Ishikawa (cell line): Measurements from ENCODE around the gene EP400.

Source experiments
- CEBPB ChIP-seq: IDR thresholded peaks from 2 replicates; pipeline ENCODE4 v1.6.1; 2012
- CREB1 ChIP-seq: IDR thresholded peaks from 2 replicates; pipeline ENCODE4 v1.6.1; 2012; ENCODE audit warnings: low read depth
- EGR1 ChIP-seq: IDR thresholded peaks from 2 replicates; pipeline ENCODE4 v1.6.1; 2012
- EP300 ChIP-seq: IDR thresholded peaks from 2 replicates; pipeline ENCODE4 v1.6.1; 2012; ENCODE audit warnings: borderline replicate concordance
- FOXM1 ChIP-seq: IDR thresholded peaks from 2 replicates; pipeline ENCODE4 v1.6.1; 2012; ENCODE audit warnings: low read depth, borderline replicate concordance
- MAX ChIP-seq: IDR thresholded peaks from 2 replicates; pipeline ENCODE4 v1.6.1; 2012
- NFIC ChIP-seq: IDR thresholded peaks from 2 replicates; pipeline ENCODE4 v1.6.1; 2012
- RAD21 ChIP-seq: IDR thresholded peaks from 2 replicates; pipeline ENCODE4 v1.6.1; 2012; ENCODE audit warnings: low read depth
- REST ChIP-seq: IDR thresholded peaks from 2 replicates; pipeline ENCODE4 v1.6.1; 2012; ENCODE audit warnings: low read depth, mild to moderate bottlenecking
- TAF1 ChIP-seq: IDR thresholded peaks from 2 replicates; pipeline ENCODE4 v1.6.1; 2012; ENCODE audit warnings: low read depth, mild to moderate bottlenecking
- TCF12 ChIP-seq: IDR thresholded peaks from 2 replicates; pipeline ENCODE4 v1.6.1; 2012; ENCODE audit warnings: low read depth
- TEAD4 ChIP-seq: IDR thresholded peaks from 2 replicates; pipeline ENCODE4 v1.6.1; 2012
- USF1 ChIP-seq: IDR thresholded peaks from 2 replicates; pipeline ENCODE4 v1.6.1; 2012
- YY1 ChIP-seq: IDR thresholded peaks from 2 replicates; pipeline ENCODE4 v1.6.1; 2012; ENCODE audit warnings: low read depth
- ZBTB7A ChIP-seq: IDR thresholded peaks from 2 replicates; pipeline ENCODE4 v1.6.1; 2012; ENCODE audit warnings: low read depth

Gene EP400

GRCh38 chr12:132054983-132055382 lies 105.2 kb downstream of the EP400 start:
- no peak for TF ChIP-seq TAF1
- TF ChIP-seq USF1, result no peak
- no peak for TF ChIP-seq FOXM1

GRCh38 chr12:132055535-132056096 lies 105.9 kb downstream of the EP400 start:
- TF ChIP-seq MAX (no peak), EGR1 (no peak), EP300 (no peak), NFIC (no peak), CREB1 (no peak)

- TF ChIP-seq ZBTB7A (no peak), FOXM1 (no peak), CREB1 (no peak), NFIC (no peak)
Observed at GRCh38 chr12:132056320-132056719, 106.6 kb downstream of the EP400 start.

- TF ChIP-seq CEBPB, result no peak
- TF ChIP-seq USF1, result no peak
- no peak for TF ChIP-seq REST
- TF ChIP-seq EP300, result no peak
- no peak for TF ChIP-seq FOXM1
- TF ChIP-seq NFIC, result no peak
- TF ChIP-seq ZBTB7A, result no peak
- no peak for TF ChIP-seq CREB1
- TF ChIP-seq YY1, result no peak
- no peak for TF ChIP-seq TEAD4
- no peak for TF ChIP-seq EGR1
- no peak for TF ChIP-seq TAF1
- TF ChIP-seq TCF12, result no peak
- no peak for TF ChIP-seq RAD21
- TF ChIP-seq MAX, result no peak
Observed at GRCh38 chr12:132056951-132057350, 107.2 kb downstream of the EP400 start.

GRCh38 chr12:132057691-132058090 lies 107.9 kb downstream of the EP400 start:
- TF ChIP-seq TCF12 (no peak), EP300 (no peak), YY1 (no peak), NFIC (no peak), ZBTB7A (no peak), RAD21 (no peak), USF1 (no peak)

- TF ChIP-seq REST, result no peak
- no peak for TF ChIP-seq TEAD4
- TF ChIP-seq FOXM1, result no peak
- TF ChIP-seq ZBTB7A, result no peak
- TF ChIP-seq YY1, result no peak
- TF ChIP-seq CREB1, result no peak
- no peak for TF ChIP-seq EGR1
- TF ChIP-seq EP300, result no peak
- TF ChIP-seq NFIC, result no peak
- TF ChIP-seq USF1, result no peak
- TF ChIP-seq CEBPB, result no peak
- TF ChIP-seq RAD21, result no peak
- TF ChIP-seq TCF12, result no peak
- TF ChIP-seq MAX, result no peak
- TF ChIP-seq TAF1, result no peak
Observed at GRCh38 chr12:132061197-132061596, 111.5 kb downstream of the EP400 start.
